Measurements from ENCODE around the gene SLC30A4.
A peak's percentile ranks its signal among the peaks of the same experiment; 100 is the strongest.

SLC30A4 gene

DNA sequence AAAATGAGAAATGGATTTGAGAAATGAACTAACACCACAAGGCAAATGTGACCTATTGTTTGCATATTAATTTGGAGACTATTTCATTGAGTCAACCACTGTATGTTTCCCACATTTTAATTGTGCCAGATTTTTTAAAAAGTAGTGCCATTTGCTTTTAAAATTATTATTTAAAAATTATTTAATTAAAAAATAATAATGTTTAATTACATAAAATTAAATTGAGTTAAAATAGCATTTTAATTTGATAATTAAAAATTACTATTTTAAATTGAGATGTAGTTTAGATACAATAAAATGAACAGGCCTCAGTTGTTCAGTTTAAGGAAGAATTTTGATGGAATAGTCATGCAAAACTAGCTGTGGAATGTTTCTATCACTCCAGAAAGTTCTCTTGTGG lies 81.5 kb downstream of the SLC30A4 start:
- no peaks in the 10 kb centered on the region for H3K27me3 ChIP-seq (ENCODE audit: control insufficient read depth in 1 of 2, insufficient read depth in 2 of 2, low read length in 2 of 2)
- H3K27ac ChIP-seq (ENCODE audit: low read depth, low read length): no peak overlapping the region
- H3K9ac ChIP-seq (ENCODE audit: low read depth in 1 of 2, low read length in 2 of 2): no peak overlapping the region
- no peaks in the 10 kb centered on the region for H3K36me3 ChIP-seq (ENCODE audit: control insufficient read depth in 1 of 2, insufficient read depth in 2 of 2, low read length in 2 of 2)
- H3K4me1 ChIP-seq (ENCODE audit: control insufficient read depth in 1 of 2, insufficient read depth in 2 of 2, low read length in 2 of 2): peaks cover 23 to 29% of the 10 kb centered on the region in 2 donors
- H3K9me3 ChIP-seq (ENCODE audit: control insufficient read depth in 1 of 2, low read length in 2 of 2): no peaks in the 10 kb centered on the region
- H3K4me3 ChIP-seq (ENCODE audit: low read depth in 1 of 2, low read length in 2 of 2): no peak overlapping the region

GRCh38 chr15:45439521-45440260 lies 82.9 kb downstream of the SLC30A4 start:
- Histone ChIP-seq H3K4me1 (ENCODE audit: control insufficient read depth in 1 of 2, insufficient read depth in 2 of 2, low read length in 2 of 2) (peaks cover 23 to 28% of the 10 kb centered on the region in 2 donors), H3K9ac (ENCODE audit: low read depth in 1 of 2, low read length in 2 of 2) (no peak overlapping the region), H3K36me3 (ENCODE audit: control insufficient read depth in 1 of 2, insufficient read depth in 2 of 2, low read length in 2 of 2) (no peaks in the 10 kb centered on the region), H3K27ac (ENCODE audit: low read depth, low read length) (no peak overlapping the region), H3K27me3 (ENCODE audit: control insufficient read depth in 1 of 2, insufficient read depth in 2 of 2, low read length in 2 of 2) (no peaks in the 10 kb centered on the region), H3K9me3 (ENCODE audit: control insufficient read depth in 1 of 2, low read length in 2 of 2) (no peaks in the 10 kb centered on the region), H3K4me3 (ENCODE audit: low read depth in 1 of 2, low read length in 2 of 2) (peak overlapping the region in 1 of 2 donors; percentile 38)

DNA sequence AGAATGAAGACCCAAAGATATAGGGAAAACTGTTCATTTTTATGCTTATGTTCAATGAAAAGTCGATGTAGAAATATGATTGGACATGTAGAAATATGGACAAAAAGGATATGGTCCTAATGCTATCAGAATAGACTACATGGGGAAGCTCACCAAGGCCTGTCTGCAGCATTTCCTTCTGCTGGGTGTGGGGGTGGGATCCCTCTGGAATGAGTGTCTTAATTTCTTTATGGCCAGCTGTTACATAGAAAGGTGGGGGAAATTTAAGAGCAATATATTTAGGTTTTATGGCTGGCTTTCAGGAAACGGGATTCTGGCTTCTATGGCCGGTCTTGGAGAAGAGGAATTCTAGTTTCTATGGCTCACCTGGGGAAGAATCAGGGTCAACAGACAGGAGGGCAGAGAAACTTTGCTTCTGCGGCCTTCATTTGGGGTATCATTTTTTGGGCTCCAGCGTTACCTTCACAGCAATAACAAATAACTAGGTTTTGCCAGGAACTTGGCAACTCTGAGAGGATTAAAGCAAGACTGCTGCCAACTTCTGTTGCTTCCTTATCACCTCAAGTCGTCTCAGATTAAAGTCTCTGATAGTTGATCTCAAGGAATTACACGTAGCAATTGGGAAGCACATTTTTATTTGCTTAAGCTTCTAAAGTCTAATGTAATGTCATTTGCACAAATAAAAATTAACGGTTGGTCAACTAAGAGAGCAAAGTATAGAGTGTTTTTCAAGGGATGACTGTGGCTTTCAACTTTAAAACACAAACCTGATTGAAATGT lies 87.2 kb downstream of the SLC30A4 start:
- H3K9me3 ChIP-seq (ENCODE audit: control insufficient read depth in 1 of 2, low read length in 2 of 2): no peaks in the 10 kb centered on the region
- H3K27ac ChIP-seq (ENCODE audit: low read depth, low read length): no peak overlapping the region
- peaks cover 25 to 30% of the 10 kb centered on the region in 2 donors for H3K4me1 ChIP-seq (ENCODE audit: control insufficient read depth in 1 of 2, insufficient read depth in 2 of 2, low read length in 2 of 2)
- H3K9ac ChIP-seq (ENCODE audit: low read depth in 1 of 2, low read length in 2 of 2): no peak overlapping the region
- no peaks in the 10 kb centered on the region for H3K36me3 ChIP-seq (ENCODE audit: control insufficient read depth in 1 of 2, insufficient read depth in 2 of 2, low read length in 2 of 2)
- no peak overlapping the region for H3K4me3 ChIP-seq (ENCODE audit: low read depth in 1 of 2, low read length in 2 of 2)
- no peaks in the 10 kb centered on the region for H3K27me3 ChIP-seq (ENCODE audit: control insufficient read depth in 1 of 2, insufficient read depth in 2 of 2, low read length in 2 of 2)

GRCh38 chr15:45434078-45434567 lies 88.4 kb downstream of the SLC30A4 start:
- Histone ChIP-seq H3K4me1 (ENCODE audit: control insufficient read depth in 1 of 2, insufficient read depth in 2 of 2, low read length in 2 of 2) (peaks cover 20 to 27% of the 10 kb centered on the region in 2 donors), H3K4me3 (ENCODE audit: low read depth in 1 of 2, low read length in 2 of 2) (no peak overlapping the region), H3K9ac (ENCODE audit: low read depth in 1 of 2, low read length in 2 of 2) (no peak overlapping the region), H3K9me3 (ENCODE audit: control insufficient read depth in 1 of 2, low read length in 2 of 2) (no peaks in the 10 kb centered on the region), H3K27me3 (ENCODE audit: control insufficient read depth in 1 of 2, insufficient read depth in 2 of 2, low read length in 2 of 2) (no peaks in the 10 kb centered on the region), H3K36me3 (ENCODE audit: control insufficient read depth in 1 of 2, insufficient read depth in 2 of 2, low read length in 2 of 2) (no peaks in the 10 kb centered on the region), H3K27ac (ENCODE audit: low read depth, low read length) (no peak overlapping the region)

GRCh38 chr15:45431511-45431910 lies 91.0 kb downstream of the SLC30A4 start:
- H3K9ac ChIP-seq (ENCODE audit: low read depth in 1 of 2, low read length in 2 of 2): peak overlapping the region in 1 of 2 donors; percentile 32
- H3K4me3 ChIP-seq (ENCODE audit: low read depth in 1 of 2, low read length in 2 of 2): peak overlapping the region in 1 of 2 donors; percentile 69

DNA sequence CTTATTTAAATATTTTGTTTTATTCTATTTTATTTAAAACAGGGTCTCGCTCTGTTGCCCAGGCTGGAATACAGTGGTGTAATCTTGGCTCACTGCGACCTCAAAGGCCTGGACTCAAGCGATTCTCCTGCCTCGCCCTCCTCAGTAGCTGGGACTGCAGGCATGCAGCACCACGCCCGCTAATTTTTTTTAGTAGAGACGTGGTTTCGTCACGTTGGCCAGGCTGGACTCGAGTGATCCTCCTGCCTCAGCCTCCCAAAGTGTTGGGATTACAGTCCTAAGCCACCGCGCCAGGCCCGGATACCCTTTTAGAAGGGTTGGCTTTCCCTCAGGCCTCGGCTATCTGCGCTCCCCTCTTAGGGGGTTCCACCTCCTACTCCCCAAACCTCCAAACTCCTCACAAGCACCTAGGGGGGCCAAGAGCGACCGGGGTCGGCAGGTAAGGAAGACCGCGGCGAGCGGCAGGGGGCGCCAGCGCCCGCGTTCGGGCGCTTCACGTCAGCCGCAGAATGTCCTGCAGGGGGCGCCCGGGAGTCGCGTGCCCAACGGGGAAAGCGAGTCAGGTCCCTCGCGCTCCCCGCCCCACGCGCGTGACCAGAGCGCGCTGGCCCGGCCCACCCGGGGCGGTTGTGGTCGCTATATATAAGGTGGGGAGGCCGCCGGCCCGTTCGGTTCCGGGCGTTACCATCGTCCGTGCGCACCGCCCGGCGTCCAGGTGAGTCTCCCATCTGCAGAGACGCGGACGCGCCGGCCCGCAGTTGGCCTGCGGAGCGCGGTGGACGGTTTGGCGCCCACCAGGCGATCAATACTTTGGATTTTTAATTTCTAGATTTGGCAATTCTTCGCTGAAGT lies 92.4 kb downstream of the SLC30A4 start:
- H3K27me3 ChIP-seq (ENCODE audit: control insufficient read depth in 1 of 2, insufficient read depth in 2 of 2, low read length in 2 of 2): no peaks in the 10 kb centered on the region
- peak overlapping the region; percentile 69 to 70 for H3K4me3 ChIP-seq (ENCODE audit: low read depth in 1 of 2, low read length in 2 of 2)
- no peak overlapping the region for H3K27ac ChIP-seq (ENCODE audit: low read depth, low read length)
- peak overlapping the region; percentile 23 to 67 for H3K9ac ChIP-seq (ENCODE audit: low read depth in 1 of 2, low read length in 2 of 2)
- no peaks in the 10 kb centered on the region for H3K36me3 ChIP-seq (ENCODE audit: control insufficient read depth in 1 of 2, insufficient read depth in 2 of 2, low read length in 2 of 2)
- H3K4me1 ChIP-seq (ENCODE audit: control insufficient read depth in 1 of 2, insufficient read depth in 2 of 2, low read length in 2 of 2): peaks cover 13 to 21% of the 10 kb centered on the region in 2 donors
- H3K9me3 ChIP-seq (ENCODE audit: control insufficient read depth in 1 of 2, low read length in 2 of 2): no peaks in the 10 kb centered on the region

More at GRCh38 chr15:45431511-45431910, 91.0 kb downstream of the SLC30A4 start:
- no peaks in the 10 kb centered on the region for H3K36me3 ChIP-seq (ENCODE audit: control insufficient read depth in 1 of 2, insufficient read depth in 2 of 2, low read length in 2 of 2)
- H3K27ac ChIP-seq (ENCODE audit: low read depth, low read length): no peak overlapping the region
- H3K9me3 ChIP-seq (ENCODE audit: control insufficient read depth in 1 of 2, low read length in 2 of 2): no peaks in the 10 kb centered on the region
- H3K4me1 ChIP-seq (ENCODE audit: control insufficient read depth in 1 of 2, insufficient read depth in 2 of 2, low read length in 2 of 2): peaks cover 23 to 30% of the 10 kb centered on the region in 2 donors
- no peaks in the 10 kb centered on the region for H3K27me3 ChIP-seq (ENCODE audit: control insufficient read depth in 1 of 2, insufficient read depth in 2 of 2, low read length in 2 of 2)
